ENCODE data around the gene C1QL1.

DNA sequence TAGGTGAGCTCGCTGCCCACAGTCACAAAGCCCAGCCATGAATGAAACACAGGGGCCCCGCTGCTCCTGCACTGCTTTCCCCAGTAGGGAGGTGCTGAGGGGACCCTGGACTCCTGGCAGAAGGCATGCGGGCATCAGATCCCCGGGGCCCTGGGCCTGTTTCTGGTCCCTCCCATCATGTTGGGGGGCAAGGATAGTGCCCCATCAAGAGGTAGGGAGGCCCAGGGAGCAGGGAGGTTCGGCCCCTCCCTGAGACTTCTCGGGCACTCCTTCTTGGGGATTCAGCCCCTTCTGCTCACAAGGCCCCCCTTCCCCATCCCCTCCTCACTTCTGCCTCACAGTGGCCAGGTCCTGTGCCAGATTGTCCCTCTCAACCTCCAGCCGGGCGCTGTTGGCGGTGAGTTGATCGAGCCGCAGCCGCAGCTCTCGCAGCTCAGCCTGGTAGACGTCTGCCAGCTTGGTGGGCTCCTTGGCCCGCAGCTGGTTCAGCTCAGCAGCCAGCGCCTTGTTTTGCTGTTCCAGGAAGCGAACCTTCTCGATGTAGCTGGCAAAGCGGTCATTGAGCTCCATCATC is 53.3 kb downstream of the C1QL1 start:
- TF ChIP-seq, protein P1, sequence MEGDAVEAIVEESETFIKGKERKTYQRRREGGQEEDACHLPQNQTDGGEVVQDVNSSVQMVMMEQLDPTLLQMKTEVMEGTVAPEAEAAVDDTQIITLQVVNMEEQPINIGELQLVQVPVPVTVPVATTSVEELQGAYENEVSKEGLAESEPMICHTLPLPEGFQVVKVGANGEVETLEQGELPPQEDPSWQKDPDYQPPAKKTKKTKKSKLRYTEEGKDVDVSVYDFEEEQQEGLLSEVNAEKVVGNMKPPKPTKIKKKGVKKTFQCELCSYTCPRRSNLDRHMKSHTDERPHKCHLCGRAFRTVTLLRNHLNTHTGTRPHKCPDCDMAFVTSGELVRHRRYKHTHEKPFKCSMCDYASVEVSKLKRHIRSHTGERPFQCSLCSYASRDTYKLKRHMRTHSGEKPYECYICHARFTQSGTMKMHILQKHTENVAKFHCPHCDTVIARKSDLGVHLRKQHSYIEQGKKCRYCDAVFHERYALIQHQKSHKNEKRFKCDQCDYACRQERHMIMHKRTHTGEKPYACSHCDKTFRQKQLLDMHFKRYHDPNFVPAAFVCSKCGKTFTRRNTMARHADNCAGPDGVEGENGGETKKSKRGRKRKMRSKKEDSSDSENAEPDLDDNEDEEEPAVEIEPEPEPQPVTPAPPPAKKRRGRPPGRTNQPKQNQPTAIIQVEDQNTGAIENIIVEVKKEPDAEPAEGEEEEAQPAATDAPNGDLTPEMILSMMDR (IDR thresholded peaks at IDR 0.05) = no peak
- TF ChIP-seq POLR2A (IDR thresholded peaks at IDR 0.05) = no peak
